ENCODE data around the gene MAPK14. TPM values are rescaled to one million over a fixed set of nuclear protein-coding genes. Genes with fewer than 3 reads are reported as not detected.
"Not testable (repeated sequence)": the region's sequence is repeated elsewhere in the genome, so short reads cannot be mapped to it uniquely, and the experiment has no call there.

Gene MAPK14
- total RNA-seq, 1 experiment from 2014 or later: 50.8 TPM

DNA sequence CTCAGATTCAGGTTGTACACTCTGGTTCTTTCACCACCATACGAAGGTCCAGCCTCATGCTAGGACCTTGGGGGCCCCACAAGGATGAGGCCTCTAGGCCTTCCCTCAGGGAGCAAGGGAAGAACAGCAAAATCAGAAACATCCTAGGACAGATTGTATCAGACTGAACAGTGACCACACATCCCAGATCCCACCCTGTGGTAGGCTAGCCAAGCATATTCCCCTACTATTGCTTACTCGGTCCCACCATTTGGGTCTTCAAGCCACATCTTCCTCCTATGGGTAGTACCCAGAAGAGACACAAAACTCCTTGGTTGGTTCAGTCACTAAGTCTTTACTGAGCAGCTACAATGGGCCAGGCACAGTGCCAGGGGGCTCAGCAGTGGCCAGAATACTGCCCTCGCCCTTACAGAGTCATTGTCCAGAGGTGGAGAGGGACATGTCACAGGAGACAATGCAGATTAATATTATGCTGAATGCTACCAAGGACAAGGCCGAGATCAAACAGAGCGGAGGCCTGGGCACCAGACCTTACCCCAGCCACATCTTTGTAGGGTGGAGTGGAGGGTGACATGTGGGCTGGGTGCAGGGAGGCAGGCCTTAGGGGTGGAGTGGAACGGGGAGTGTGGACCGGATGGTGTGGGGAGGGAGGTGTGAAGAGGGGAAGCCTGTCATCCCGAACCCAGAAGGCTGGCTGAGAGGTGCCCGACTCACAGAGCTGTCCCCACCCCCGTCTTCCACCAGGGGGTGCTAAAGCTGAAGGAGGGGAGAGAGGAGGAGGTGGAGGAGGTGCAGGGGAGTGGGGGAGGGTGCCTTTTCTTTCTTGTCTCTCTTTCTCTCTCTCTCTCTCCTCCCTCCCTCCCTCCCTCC lies 95.9 kb downstream of the MAPK14 start:
- BruUV-seq (replicated peaks): no TSS peak
- peak; percentile 93 for DNase-seq (ENCODE audit: low spot score)
- H3K27me3 ChIP-seq (replicated peaks; ENCODE audit: insufficient read depth, low read depth, low read length, poor library complexity): no peaks in the 10 kb centered on the region
- H3K4me3 ChIP-seq (ENCODE audit: low read depth, low read length, poor library complexity, severe bottlenecking): no peak overlapping the region
- CTCF ChIA-PET: interaction anchor here (0.6 to 1.0 kb wide), 3 partner anchors 85 to 258 kb away, joined by 4 to 10 read pairs (median 8); no protein-coding TSS in a partner anchor
- POLR2A ChIA-PET (ENCODE audit: low non-redundant PET): interaction anchor here (0.5 kb wide), 1 partner anchor 107 kb away, joined by 4 read pairs; no protein-coding TSS in a partner anchor
- no peaks in the 10 kb centered on the region for H3K36me3 ChIP-seq (ENCODE audit: insufficient read depth, low read length, poor library complexity, severe bottlenecking)
- intact Hi-C loops (cut with micrococcal nuclease; ENCODE audit: unreplicated experiment): loop anchor here (2.0 to 10.0 kb wide), 2 partner anchors 71 to 237 kb away; partner anchors contain the start of gene BRPF3
- H3K27ac ChIP-seq (ENCODE audit: low read depth, low read length, poor library complexity, severe bottlenecking): no peak overlapping the region
- H3K9me3 ChIP-seq (ENCODE audit: low read depth, low read length, poor library complexity, severe bottlenecking): no peaks in the 10 kb centered on the region
- TF ChIP-seq, protein P1, sequence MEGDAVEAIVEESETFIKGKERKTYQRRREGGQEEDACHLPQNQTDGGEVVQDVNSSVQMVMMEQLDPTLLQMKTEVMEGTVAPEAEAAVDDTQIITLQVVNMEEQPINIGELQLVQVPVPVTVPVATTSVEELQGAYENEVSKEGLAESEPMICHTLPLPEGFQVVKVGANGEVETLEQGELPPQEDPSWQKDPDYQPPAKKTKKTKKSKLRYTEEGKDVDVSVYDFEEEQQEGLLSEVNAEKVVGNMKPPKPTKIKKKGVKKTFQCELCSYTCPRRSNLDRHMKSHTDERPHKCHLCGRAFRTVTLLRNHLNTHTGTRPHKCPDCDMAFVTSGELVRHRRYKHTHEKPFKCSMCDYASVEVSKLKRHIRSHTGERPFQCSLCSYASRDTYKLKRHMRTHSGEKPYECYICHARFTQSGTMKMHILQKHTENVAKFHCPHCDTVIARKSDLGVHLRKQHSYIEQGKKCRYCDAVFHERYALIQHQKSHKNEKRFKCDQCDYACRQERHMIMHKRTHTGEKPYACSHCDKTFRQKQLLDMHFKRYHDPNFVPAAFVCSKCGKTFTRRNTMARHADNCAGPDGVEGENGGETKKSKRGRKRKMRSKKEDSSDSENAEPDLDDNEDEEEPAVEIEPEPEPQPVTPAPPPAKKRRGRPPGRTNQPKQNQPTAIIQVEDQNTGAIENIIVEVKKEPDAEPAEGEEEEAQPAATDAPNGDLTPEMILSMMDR (conservative IDR thresholded peaks at IDR 0.05; ENCODE audit: low read depth, low read length): peak; percentile 73
- TF ChIP-seq EZH2 (IDR thresholded peaks at IDR 0.05; ENCODE audit: borderline replicate concordance, low read depth, low read length, poor library complexity, severe bottlenecking): no peak
- H3K4me1 ChIP-seq (ENCODE audit: insufficient read depth, low read length, poor library complexity, severe bottlenecking): no peaks in the 10 kb centered on the region

DNA sequence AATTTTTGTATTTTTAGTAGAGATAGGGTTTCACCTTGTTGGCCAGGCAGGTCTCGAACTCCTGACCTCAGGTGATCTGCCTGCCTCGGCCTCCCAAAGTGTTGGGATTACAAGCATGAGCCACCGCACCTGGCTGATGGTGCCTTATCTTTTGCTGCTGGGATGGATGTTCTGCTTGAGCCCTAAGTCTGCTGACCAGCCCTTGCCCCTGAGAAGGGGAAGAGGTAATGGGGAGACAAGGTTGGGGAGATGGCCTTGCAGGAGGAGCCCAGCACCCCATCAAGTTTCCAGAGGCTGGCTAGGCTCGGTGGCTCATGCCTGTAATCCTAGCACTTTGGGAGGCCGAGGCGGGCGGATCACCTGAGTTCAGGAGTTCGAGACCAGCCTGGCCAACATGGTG lies 96.7 kb downstream of the MAPK14 start:
- intact Hi-C loops (cut with micrococcal nuclease; ENCODE audit: unreplicated experiment): loop anchor here (10.0 kb wide), 1 partner anchor 70 kb away; the partner anchor contains the start of gene BRPF3
- H3K4me3 ChIP-seq (ENCODE audit: low read depth, low read length, poor library complexity, severe bottlenecking): not testable (repeated sequence)

DNA sequence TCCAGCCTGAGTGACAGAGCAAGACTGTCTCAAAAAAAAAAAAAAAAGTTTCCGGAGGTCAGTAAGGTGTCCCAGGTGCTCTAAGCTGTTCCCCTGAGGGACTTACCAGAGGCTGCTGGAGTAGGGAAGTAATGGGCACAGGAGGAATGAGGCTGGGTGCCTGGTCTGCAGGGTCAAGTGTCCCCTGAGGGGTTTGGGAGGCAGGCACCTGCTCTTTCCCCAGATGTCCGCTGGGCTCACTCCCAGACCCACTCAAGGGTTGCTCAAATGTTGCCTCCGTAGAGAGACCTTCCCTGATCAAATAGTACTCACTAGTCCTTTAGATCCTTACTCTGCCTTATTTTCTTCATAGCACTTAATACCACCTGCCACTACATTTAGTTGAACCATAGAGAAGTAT lies 97.3 kb downstream of the MAPK14 start:
- BruUV-seq (replicated peaks): no TSS peak
- H3K27ac ChIP-seq (ENCODE audit: low read depth, low read length, poor library complexity, severe bottlenecking): no peak overlapping the region
- TF ChIP-seq, protein P1 (conservative IDR thresholded peaks at IDR 0.05; ENCODE audit: low read depth, low read length): no peak
- TF ChIP-seq EZH2 (IDR thresholded peaks at IDR 0.05; ENCODE audit: borderline replicate concordance, low read depth, low read length, poor library complexity, severe bottlenecking): no peak
- H3K9me3 ChIP-seq (ENCODE audit: low read depth, low read length, poor library complexity, severe bottlenecking): no peaks in the 10 kb centered on the region
- no peaks in the 10 kb centered on the region for H3K36me3 ChIP-seq (ENCODE audit: insufficient read depth, low read length, poor library complexity, severe bottlenecking)
- H3K4me3 ChIP-seq (ENCODE audit: low read depth, low read length, poor library complexity, severe bottlenecking): no peak overlapping the region
- peaks cover 3% of the 10 kb centered on the region for H3K4me1 ChIP-seq (ENCODE audit: insufficient read depth, low read length, poor library complexity, severe bottlenecking)
- CTCF ChIA-PET: interaction anchor here (0.6 kb wide), 2 partner anchors 81 to 128 kb away, joined by 3 read pairs; no protein-coding TSS in a partner anchor
- H3K27me3 ChIP-seq (replicated peaks; ENCODE audit: insufficient read depth, low read depth, low read length, poor library complexity): no peaks in the 10 kb centered on the region
- intact Hi-C loops (cut with micrococcal nuclease; ENCODE audit: unreplicated experiment): loop anchor here (10.0 kb wide), 1 partner anchor 70 kb away; the partner anchor contains the start of gene BRPF3
- DNase-seq (ENCODE audit: low spot score): no peak
- POLR2A ChIA-PET (ENCODE audit: low non-redundant PET): no interaction called here

More for the DNA sequence above, 96.7 kb downstream of the MAPK14 start:
- DNase-seq (ENCODE audit: low spot score); H3K4me1 ChIP-seq (ENCODE audit: insufficient read depth, low read length, poor library complexity, severe bottlenecking); H3K27me3 ChIP-seq (replicated peaks; ENCODE audit: insufficient read depth, low read depth, low read length, poor library complexity); H3K36me3 ChIP-seq (ENCODE audit: insufficient read depth, low read length, poor library complexity, severe bottlenecking); POLR2A ChIA-PET (ENCODE audit: low non-redundant PET); H3K27ac ChIP-seq (ENCODE audit: low read depth, low read length, poor library complexity, severe bottlenecking); H3K9me3 ChIP-seq (ENCODE audit: low read depth, low read length, poor library complexity, severe bottlenecking); BruUV-seq (replicated peaks): not testable (repeated sequence)
- CTCF ChIA-PET: interaction anchor here (1.0 kb wide), 1 partner anchor 178 kb away, joined by 4 read pairs; no protein-coding TSS in a partner anchor

Measured in A673 (cell line).